H1 (cell line): ENCODE measurements around the gene ITGA11. TPM values are rescaled to one million over a fixed set of nuclear protein-coding genes. Genes with fewer than 3 reads are reported as not detected.

Experiments
- BCL11A ChIP-seq, 2 experiments: IDR thresholded peaks; one replicate each; pipeline ENCODE4 v1.6.1; 2011; ENCODE audit warnings: low read depth in 2 of 2, low read length in 2 of 2, mild to moderate bottlenecking in 2 of 2
- CREB1 ChIP-seq: IDR thresholded peaks from 2 replicates; pipeline ENCODE4 v1.6.1; 2012; ENCODE audit warnings: inconsistent platforms
- CTBP2 ChIP-seq: IDR thresholded peaks from 2 replicates; pipeline ENCODE4 v1.7.0; 2011; ENCODE audit warnings: borderline replicate concordance, mild to moderate bottlenecking, moderate library complexity, mixed read lengths, low read length; ENCODE audit not compliant: insufficient read depth, insufficient read length
- EP300 ChIP-seq, 2 experiments: IDR thresholded peaks; 1 replicate in 1 of 2; 2 replicates in 1 of 2; pipeline ENCODE4 v1.6.1; 2011 to 2012; ENCODE audit warnings: low read depth in 2 of 2, low read length in 2 of 2, mild to moderate bottlenecking in 2 of 2, borderline replicate concordance in 1 of 2, inconsistent platforms in 1 of 2, moderate library complexity in 1 of 2
- EZH2 ChIP-seq: fragments of 200-600 bp; sonication (generic); IDR thresholded peaks from 2 replicates; pipeline ENCODE4 v1.7.1; 2012; ENCODE audit warnings: low read depth, mild to moderate bottlenecking, moderate library complexity, low read length, inconsistent platforms; ENCODE audit not compliant: severe bottlenecking
- GTF2F1 ChIP-seq: IDR thresholded peaks from 2 replicates; pipeline ENCODE4 v1.6.1; 2012; ENCODE audit warnings: low read depth, low read length, improper control_type of control experiment, borderline replicate concordance
- JUND ChIP-seq: IDR thresholded peaks from 2 replicates; pipeline ENCODE4 v1.6.1; 2011; ENCODE audit warnings: mild to moderate bottlenecking, improper control_type of control experiment, low read length
- POLR2A ChIP-seq, 2 experiments: IDR thresholded peaks; 1 replicate in 1 of 2; 2 replicates in 1 of 2; pipeline ENCODE4 v1.6.1; 2011; ENCODE audit warnings: low read depth in 2 of 2, low read length in 2 of 2, mild to moderate bottlenecking in 2 of 2; ENCODE audit errors: control extremely low read depth in 1 of 2
- SP1 ChIP-seq: IDR thresholded peaks from 2 replicates; pipeline ENCODE4 v1.6.1; 2011; ENCODE audit warnings: low read depth, low read length
- SUZ12 ChIP-seq: fragments of 200-600 bp; sonication (generic); IDR thresholded peaks from 2 replicates; pipeline ENCODE4 v1.6.1; 2012; ENCODE audit warnings: mild to moderate bottlenecking, inconsistent platforms, low read length, moderate library complexity, mixed read lengths
- TAF7 ChIP-seq: optimal IDR thresholded peaks from 2 replicates; pipeline ENCODE3; 2011; ENCODE audit warnings: low read depth, mild to moderate bottlenecking, inconsistent platforms, low read length, moderate library complexity, borderline replicate concordance
- TCF12 ChIP-seq: IDR thresholded peaks from 2 replicates; pipeline ENCODE4 v1.6.1; 2011; ENCODE audit warnings: low read depth, mild to moderate bottlenecking, low read length
- polyA plus RNA-seq, 7 experiments: library from polyadenylated mRNA; depleted of rRNA in 3 of 7; stranded (reverse) in 5 of 7; unstranded in 2 of 7; fragments of >200 nt in 5 of 7; fragments of 200-250 nt in 2 of 7; gene quantifications; 1 replicate in 5 of 7; 2 replicates in 1 of 7; 4 replicates in 1 of 7; pipeline versions ENCODE4 v1.2.1 to v1.2.3, GENCODE V29; 2011 to 2013; ENCODE audit warnings: missing spikeins in 2 of 7, mixed read lengths in 2 of 7
- total RNA-seq: library from RNA; stranded (reverse); fragmentation: NEBNext Ultra II Directional; extraction: Animal tissue kit (Norgen Biotek cat#: 25700); gene quantifications from 2 replicates; pipeline ENCODE4 v1.2.1, GENCODE V29; 2021
- TF ChIP-seq, protein P1 (sequence below): fragments of 300-600 bp; sonication (generic); IDR thresholded peaks from 2 replicates; pipeline ENCODE4 v1.7.1; 2012; ENCODE audit warnings: low read length, moderate library complexity, mild to moderate bottlenecking, inconsistent platforms; ENCODE audit not compliant: insufficient replicate concordance

Gene ITGA11
- total and polyA plus RNA-seq, 2 of the 8 experiments (the other 6 are each of a cell fraction or from before 2014, with no cell fraction given): 0.05 to 0.06 TPM

DNA sequence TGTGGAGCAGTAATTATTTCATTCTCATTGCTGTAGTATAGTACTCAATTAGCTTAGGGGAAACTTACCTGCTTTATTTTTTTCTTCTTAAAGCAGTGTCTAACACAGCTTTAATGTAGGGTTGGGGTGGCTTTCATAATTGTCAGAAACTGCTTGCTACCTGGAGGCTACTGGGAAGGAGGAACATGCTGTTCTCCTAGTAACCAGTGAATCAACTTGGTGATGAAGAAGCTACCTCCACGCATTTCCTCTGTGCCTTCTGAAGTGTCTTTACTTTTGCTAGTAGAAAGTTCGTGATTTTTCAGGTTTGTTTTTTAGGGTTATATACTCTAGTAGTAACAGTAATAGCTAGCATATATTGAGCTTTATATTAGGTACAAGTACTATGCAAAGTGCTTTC is 142.9 kb downstream of the ITGA11 start (continued):
- TF ChIP-seq, protein P1, sequence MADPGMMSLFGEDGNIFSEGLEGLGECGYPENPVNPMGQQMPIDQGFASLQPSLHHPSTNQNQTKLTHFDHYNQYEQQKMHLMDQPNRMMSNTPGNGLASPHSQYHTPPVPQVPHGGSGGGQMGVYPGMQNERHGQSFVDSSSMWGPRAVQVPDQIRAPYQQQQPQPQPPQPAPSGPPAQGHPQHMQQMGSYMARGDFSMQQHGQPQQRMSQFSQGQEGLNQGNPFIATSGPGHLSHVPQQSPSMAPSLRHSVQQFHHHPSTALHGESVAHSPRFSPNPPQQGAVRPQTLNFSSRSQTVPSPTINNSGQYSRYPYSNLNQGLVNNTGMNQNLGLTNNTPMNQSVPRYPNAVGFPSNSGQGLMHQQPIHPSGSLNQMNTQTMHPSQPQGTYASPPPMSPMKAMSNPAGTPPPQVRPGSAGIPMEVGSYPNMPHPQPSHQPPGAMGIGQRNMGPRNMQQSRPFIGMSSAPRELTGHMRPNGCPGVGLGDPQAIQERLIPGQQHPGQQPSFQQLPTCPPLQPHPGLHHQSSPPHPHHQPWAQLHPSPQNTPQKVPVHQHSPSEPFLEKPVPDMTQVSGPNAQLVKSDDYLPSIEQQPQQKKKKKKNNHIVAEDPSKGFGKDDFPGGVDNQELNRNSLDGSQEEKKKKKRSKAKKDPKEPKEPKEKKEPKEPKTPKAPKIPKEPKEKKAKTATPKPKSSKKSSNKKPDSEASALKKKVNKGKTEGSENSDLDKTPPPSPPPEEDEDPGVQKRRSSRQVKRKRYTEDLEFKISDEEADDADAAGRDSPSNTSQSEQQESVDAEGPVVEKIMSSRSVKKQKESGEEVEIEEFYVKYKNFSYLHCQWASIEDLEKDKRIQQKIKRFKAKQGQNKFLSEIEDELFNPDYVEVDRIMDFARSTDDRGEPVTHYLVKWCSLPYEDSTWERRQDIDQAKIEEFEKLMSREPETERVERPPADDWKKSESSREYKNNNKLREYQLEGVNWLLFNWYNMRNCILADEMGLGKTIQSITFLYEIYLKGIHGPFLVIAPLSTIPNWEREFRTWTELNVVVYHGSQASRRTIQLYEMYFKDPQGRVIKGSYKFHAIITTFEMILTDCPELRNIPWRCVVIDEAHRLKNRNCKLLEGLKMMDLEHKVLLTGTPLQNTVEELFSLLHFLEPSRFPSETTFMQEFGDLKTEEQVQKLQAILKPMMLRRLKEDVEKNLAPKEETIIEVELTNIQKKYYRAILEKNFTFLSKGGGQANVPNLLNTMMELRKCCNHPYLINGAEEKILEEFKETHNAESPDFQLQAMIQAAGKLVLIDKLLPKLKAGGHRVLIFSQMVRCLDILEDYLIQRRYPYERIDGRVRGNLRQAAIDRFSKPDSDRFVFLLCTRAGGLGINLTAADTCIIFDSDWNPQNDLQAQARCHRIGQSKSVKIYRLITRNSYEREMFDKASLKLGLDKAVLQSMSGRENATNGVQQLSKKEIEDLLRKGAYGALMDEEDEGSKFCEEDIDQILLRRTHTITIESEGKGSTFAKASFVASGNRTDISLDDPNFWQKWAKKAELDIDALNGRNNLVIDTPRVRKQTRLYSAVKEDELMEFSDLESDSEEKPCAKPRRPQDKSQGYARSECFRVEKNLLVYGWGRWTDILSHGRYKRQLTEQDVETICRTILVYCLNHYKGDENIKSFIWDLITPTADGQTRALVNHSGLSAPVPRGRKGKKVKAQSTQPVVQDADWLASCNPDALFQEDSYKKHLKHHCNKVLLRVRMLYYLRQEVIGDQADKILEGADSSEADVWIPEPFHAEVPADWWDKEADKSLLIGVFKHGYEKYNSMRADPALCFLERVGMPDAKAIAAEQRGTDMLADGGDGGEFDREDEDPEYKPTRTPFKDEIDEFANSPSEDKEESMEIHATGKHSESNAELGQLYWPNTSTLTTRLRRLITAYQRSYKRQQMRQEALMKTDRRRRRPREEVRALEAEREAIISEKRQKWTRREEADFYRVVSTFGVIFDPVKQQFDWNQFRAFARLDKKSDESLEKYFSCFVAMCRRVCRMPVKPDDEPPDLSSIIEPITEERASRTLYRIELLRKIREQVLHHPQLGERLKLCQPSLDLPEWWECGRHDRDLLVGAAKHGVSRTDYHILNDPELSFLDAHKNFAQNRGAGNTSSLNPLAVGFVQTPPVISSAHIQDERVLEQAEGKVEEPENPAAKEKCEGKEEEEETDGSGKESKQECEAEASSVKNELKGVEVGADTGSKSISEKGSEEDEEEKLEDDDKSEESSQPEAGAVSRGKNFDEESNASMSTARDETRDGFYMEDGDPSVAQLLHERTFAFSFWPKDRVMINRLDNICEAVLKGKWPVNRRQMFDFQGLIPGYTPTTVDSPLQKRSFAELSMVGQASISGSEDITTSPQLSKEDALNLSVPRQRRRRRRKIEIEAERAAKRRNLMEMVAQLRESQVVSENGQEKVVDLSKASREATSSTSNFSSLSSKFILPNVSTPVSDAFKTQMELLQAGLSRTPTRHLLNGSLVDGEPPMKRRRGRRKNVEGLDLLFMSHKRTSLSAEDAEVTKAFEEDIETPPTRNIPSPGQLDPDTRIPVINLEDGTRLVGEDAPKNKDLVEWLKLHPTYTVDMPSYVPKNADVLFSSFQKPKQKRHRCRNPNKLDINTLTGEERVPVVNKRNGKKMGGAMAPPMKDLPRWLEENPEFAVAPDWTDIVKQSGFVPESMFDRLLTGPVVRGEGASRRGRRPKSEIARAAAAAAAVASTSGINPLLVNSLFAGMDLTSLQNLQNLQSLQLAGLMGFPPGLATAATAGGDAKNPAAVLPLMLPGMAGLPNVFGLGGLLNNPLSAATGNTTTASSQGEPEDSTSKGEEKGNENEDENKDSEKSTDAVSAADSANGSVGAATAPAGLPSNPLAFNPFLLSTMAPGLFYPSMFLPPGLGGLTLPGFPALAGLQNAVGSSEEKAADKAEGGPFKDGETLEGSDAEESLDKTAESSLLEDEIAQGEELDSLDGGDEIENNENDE: no peak
- TF ChIP-seq SP1 (no peak), POLR2A (IDR thresholded peaks at IDR 0.05; ENCODE audit: control extremely low read depth in 1 of 2, low read depth in 2 of 2, low read length in 2 of 2) (no peak), TAF7 (no peak), TCF12 (no peak), EP300 (IDR thresholded peaks at IDR 0.05; ENCODE audit: borderline replicate concordance in 1 of 2, low read depth in 2 of 2, low read length in 2 of 2) (no peak), CREB1 (no peak), CTBP2 (no peak), JUND (no peak), SUZ12 (no peak), EZH2 (no peak), GTF2F1 (no peak), BCL11A (IDR thresholded peaks at IDR 0.05; ENCODE audit: low read depth in 2 of 2, low read length in 2 of 2) (no peak)
